Panc1 (cell line): ENCODE measurements around the gene EXOC6B. TPM values are rescaled to one million over a fixed set of nuclear protein-coding genes. Genes with fewer than 3 reads are reported as not detected.

Experiments used
- ATAC-seq: fragments of 200-7000 bp; cut with Tn5 transposase; 2 replicates; pipeline ENCODE4 v1.9.1; 2020; ENCODE audit warnings: mild to moderate bottlenecking, moderate library complexity
- BruUV-seq: library from RNA; stranded (reverse); fragments of 400-500 nt; replicated peaks from 2 replicates; lab custom pipeline; 2021; lab: Mats Ljungman, UMichigan
- CTCF ChIA-PET: fragments of 300-600 bp; sonication (Branson Sonifier 250); formaldehyde crosslinking; loops from one replicate; lab custom pipeline; 2022; ENCODE audit warnings: antibody characterized with exemption; lab: Charles Lee
- POLR2A ChIA-PET: fragments of 300-600 bp; sonication (Branson Sonifier 250); formaldehyde crosslinking; loops from one replicate; lab custom pipeline; 2022; ENCODE audit warnings: antibody characterized with exemption; lab: Charles Lee
- DNase-seq: peaks from one replicate; pipeline ENCODE4 v3.0.0-alpha.2; 2010; ENCODE audit warnings: low read depth, low spot score
- H3K27ac ChIP-seq: 2 replicates; pipeline ENCODE4 v1.5.1; 2011; ENCODE audit warnings: mild to moderate bottlenecking, low read length, inconsistent platforms
- H3K27me3 ChIP-seq: fragments of 200-500 bp; sonication (Bioruptor generic); 2 replicates; pipeline ENCODE4 v1.6.0; 2014; ENCODE audit warnings: low read length, inconsistent platforms; ENCODE audit not compliant: control insufficient read depth, insufficient read depth
- H3K36me3 ChIP-seq: fragments of 200-500 bp; sonication (Bioruptor generic); 2 replicates; pipeline ENCODE4 v1.5.1; 2014; ENCODE audit warnings: inconsistent platforms, mild to moderate bottlenecking, low read length, moderate library complexity; ENCODE audit not compliant: control insufficient read depth, insufficient read depth
- H3K4me1 ChIP-seq: 2 replicates; pipeline ENCODE4 v1.5.1; 2011; ENCODE audit warnings: inconsistent platforms, mild to moderate bottlenecking, low read length, moderate library complexity; ENCODE audit not compliant: control insufficient read depth, insufficient read depth
- H3K4me3 ChIP-seq, 2 experiments: 2 replicates each; pipeline ENCODE4 v1.5.1; 2011 to 2012; ENCODE audit warnings: low read depth in 2 of 2, low read length in 2 of 2, mild to moderate bottlenecking in 2 of 2, inconsistent platforms in 1 of 2, moderate library complexity in 1 of 2
- H3K9me3 ChIP-seq: fragments of 200-500 bp; sonication (Bioruptor generic); 2 replicates; pipeline ENCODE4 v1.5.1; 2014; ENCODE audit warnings: low read depth, mild to moderate bottlenecking, inconsistent platforms, low read length, moderate library complexity; ENCODE audit not compliant: control insufficient read depth, insufficient read depth
- CTCF ChIP-seq: fragments of 450-650 bp; IDR thresholded peaks from 2 replicates; pipeline ENCODE4 v1.5.1; 2017; ENCODE audit warnings: mild to moderate bottlenecking
- POLR2AphosphoS5 ChIP-seq: IDR thresholded peaks from 2 replicates; pipeline ENCODE4 v1.6.1; 2012; ENCODE audit warnings: mild to moderate bottlenecking, low read depth, low read length, moderate library complexity
- REST ChIP-seq, 2 experiments: IDR thresholded peaks; 2 replicates each; pipeline ENCODE4 v1.6.1; 2011 to 2012; ENCODE audit warnings: low read depth in 2 of 2, control low read depth in 1 of 2, low read length in 1 of 2, mild to moderate bottlenecking in 1 of 2, moderate library complexity in 1 of 2; ENCODE audit not compliant: insufficient read depth in 1 of 2
- SIN3A ChIP-seq: IDR thresholded peaks from 2 replicates; pipeline ENCODE4 v1.6.1; 2012; ENCODE audit warnings: low read depth, mild to moderate bottlenecking, low read length, moderate library complexity, borderline replicate concordance; ENCODE audit not compliant: insufficient read depth
- TCF7L2 ChIP-seq: IDR thresholded peaks from 2 replicates; pipeline ENCODE4 v1.6.1; 2011; ENCODE audit warnings: mild to moderate bottlenecking, low read depth, low read length, inconsistent platforms
- in situ Hi-C: cut with HindIII; loops from 2 replicates; pipeline ENCODE4 v1.10.0; 2016; ENCODE audit warnings: low sequenced_read_pairs, low pct_unique_long_range_greater_than_20kb
- intact Hi-C: fragments of 100-400 bp; cut with micrococcal nuclease; formaldehyde crosslinking; loops from one replicate; pipeline ENCODE4 v1.10.0; 2022; ENCODE audit not compliant: unreplicated experiment
- total RNA-seq: library from RNA; stranded (reverse); gene quantifications from one replicate; pipeline ENCODE4 v1.2.1, GENCODE V29; 2021; ENCODE audit not compliant: unreplicated experiment

The EXOC6B gene
- total RNA-seq, 1 experiment from 2014 or later, result 23.2 TPM

- in situ Hi-C loops (no loop called here), intact Hi-C loops (no loop called here)
- ChIA-PET CTCF (no interaction called here), POLR2A (interaction anchor here (0.6 kb wide), 1 partner anchor 145 kb away, joined by 4 read pairs; no protein-coding TSS in a partner anchor)
- no peaks in the 10 kb centered on the region for H3K36me3 ChIP-seq
- no peak for TF ChIP-seq CTCF
- no peak for TF ChIP-seq SIN3A
- TF ChIP-seq REST (IDR thresholded peaks at IDR 0.05; ENCODE audit: insufficient read depth in 1 of 2, low read depth in 2 of 2, low read length in 1 of 2), result no peak
- no peak for TF ChIP-seq TCF7L2
- TF ChIP-seq POLR2AphosphoS5, result no peak
- DNase-seq (no peak), ATAC-seq (no peak)
- no peak overlapping the region for H3K4me3 ChIP-seq
- no peaks in the 10 kb centered on the region for H3K9me3 ChIP-seq
- H3K27ac ChIP-seq, result no peak overlapping the region
- H3K27me3 ChIP-seq, result no peaks in the 10 kb centered on the region
- no TSS peak for BruUV-seq
- no peaks in the 10 kb centered on the region for H3K4me1 ChIP-seq
These were observed 36.6 kb downstream of the EXOC6B start for GRCh38 chr2:72789241-72789640.

- H3K4me3 ChIP-seq, result no peak overlapping the region
- H3K36me3 ChIP-seq, result no peaks in the 10 kb centered on the region
- BruUV-seq, result no TSS peak
- no peaks in the 10 kb centered on the region for H3K9me3 ChIP-seq
- DNase-seq (no peak), ATAC-seq (no peak)
- TF ChIP-seq CTCF (no peak), SIN3A (no peak)
- no peaks in the 10 kb centered on the region for H3K4me1 ChIP-seq
- H3K27me3 ChIP-seq, result no peaks in the 10 kb centered on the region
- CTCF ChIA-PET, result no interaction called here
- in situ Hi-C loops (no loop called here), intact Hi-C loops (no loop called here)
- no peak overlapping the region for H3K27ac ChIP-seq
- POLR2A ChIA-PET, result interaction anchor here (0.6 kb wide), 1 partner anchor 144 kb away, joined by 4 read pairs; no protein-coding TSS in a partner anchor
These were observed 37.1 kb downstream of the EXOC6B start for GRCh38 chr2:72788756-72789155.
